ENCODE results near the gene APEH.
A peak's percentile ranks its signal among the peaks of the same experiment; 100 is the strongest.
"Not testable (repeated sequence)": the region's sequence is repeated elsewhere in the genome, so short reads cannot be mapped to it uniquely, and the experiment has no call there.

APEH gene

GRCh38 chr3:49686769-49687423 lies 12.7 kb downstream of the APEH start:
- DNase-seq = peak; percentile 71
- Histone ChIP-seq H3K36me3 (peaks cover 20% of the 10 kb centered on the region), H3K4me3 (ENCODE audit: low read depth, low read length) (peak overlapping the region; percentile 38)
- H3K27me3 ChIP-seq (ENCODE audit: insufficient read depth, low read depth, severe bottlenecking); H3K9me3 ChIP-seq (ENCODE audit: severe bottlenecking); H3K27ac ChIP-seq: not testable (repeated sequence)

DNA sequence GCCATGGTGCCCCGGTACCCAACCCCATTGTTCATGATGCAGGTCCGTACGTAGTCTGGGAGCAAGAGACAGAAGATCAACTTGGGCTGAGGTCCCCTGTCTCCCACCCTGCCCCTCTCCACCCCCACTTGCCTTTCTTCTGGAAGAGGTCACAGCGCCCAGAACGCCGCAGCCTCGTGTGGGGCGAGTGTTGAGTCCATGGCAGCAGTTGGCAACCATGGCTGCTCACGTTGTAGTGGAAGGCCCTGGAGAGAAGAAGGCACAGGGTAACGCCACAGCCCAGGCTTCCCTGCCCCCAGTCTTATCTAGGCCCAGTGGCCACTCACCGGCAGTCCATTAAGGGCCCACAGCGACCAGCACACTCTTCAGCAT lies 13.3 kb downstream of the APEH start:
- peaks cover 15% of the 10 kb centered on the region for H3K36me3 ChIP-seq
- not testable (repeated sequence) for H3K4me3 ChIP-seq (ENCODE audit: low read depth, low read length); H3K27ac ChIP-seq; H3K9me3 ChIP-seq (ENCODE audit: severe bottlenecking); H3K27me3 ChIP-seq (ENCODE audit: insufficient read depth, low read depth, severe bottlenecking); DNase-seq

- H3K36me3 ChIP-seq; DNase-seq; H3K27me3 ChIP-seq (ENCODE audit: insufficient read depth, low read depth, severe bottlenecking); H3K9me3 ChIP-seq (ENCODE audit: severe bottlenecking): not testable (repeated sequence)
- H3K27ac ChIP-seq = peak overlapping the region; percentile 61
- peak overlapping the region; percentile 86 for H3K4me3 ChIP-seq (ENCODE audit: low read depth, low read length)
Measured at GRCh38 chr3:49688338-49689045, 14.3 kb downstream of the APEH start.

- H3K27me3 ChIP-seq (ENCODE audit: insufficient read depth, low read depth, severe bottlenecking) = no peaks in the 10 kb centered on the region
- peak within 1 kb of the TSS; percentile 63 for H3K27ac ChIP-seq
- peak; percentile 40; the same call in 1 of the 2 replicates for TF ChIP-seq CTCF (IDR thresholded peaks at IDR 0.05; ENCODE audit: low read depth, low read length)
- no peaks in the 10 kb centered on the region for H3K36me3 ChIP-seq
- H3K9me3 ChIP-seq (ENCODE audit: severe bottlenecking) = no peaks in the 10 kb centered on the region
- peak; percentile 92 for DNase-seq
- H3K4me3 ChIP-seq (ENCODE audit: low read depth, low read length) = peak within 1 kb of the TSS; percentile 86
Measured at GRCh38 chr3:49689046-49689907, 15.1 kb downstream of the APEH start, which contains the start of the genes MST1 and RNF123. TSS of gene MST1 (minus strand) at chr3:49689474. CDS start at chr3:49688691, 783 bp downstream. TSS of gene RNF123 (plus strand) at chr3:49689557. CDS start at chr3:49691166, 1,609 bp downstream.

- peak overlapping the region; percentile 63 for H3K27ac ChIP-seq
- peak overlapping the region; percentile 86 for H3K4me3 ChIP-seq (ENCODE audit: low read depth, low read length)
- not testable (repeated sequence) for H3K36me3 ChIP-seq; H3K27me3 ChIP-seq (ENCODE audit: insufficient read depth, low read depth, severe bottlenecking); DNase-seq; H3K9me3 ChIP-seq (ENCODE audit: severe bottlenecking)
Measured at GRCh38 chr3:49689908-49690624, 15.9 kb downstream of the APEH start.

DNA sequence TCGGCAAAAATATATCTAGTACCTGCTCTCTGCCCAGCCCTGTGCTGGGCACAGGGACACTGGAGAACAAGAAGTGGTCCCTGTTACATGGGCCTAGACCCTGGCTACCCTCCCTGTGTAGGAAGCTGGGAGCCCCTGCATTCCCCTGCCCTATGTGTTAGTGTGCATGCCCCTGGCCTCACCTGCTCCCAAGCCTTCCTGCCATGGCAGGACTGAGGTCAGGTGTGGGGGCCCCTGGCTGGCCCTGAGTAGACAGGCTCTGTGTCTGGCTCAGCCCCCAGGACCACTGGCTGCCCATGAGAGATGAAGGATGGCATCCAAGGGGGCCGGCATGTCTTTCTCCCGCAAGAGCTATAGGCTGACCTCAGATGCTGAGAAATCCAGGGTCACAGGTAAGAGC lies 16.7 kb downstream of the APEH start:
- H3K4me3 ChIP-seq (ENCODE audit: low read depth, low read length); H3K9me3 ChIP-seq (ENCODE audit: severe bottlenecking); H3K36me3 ChIP-seq; DNase-seq; H3K27ac ChIP-seq; H3K27me3 ChIP-seq (ENCODE audit: insufficient read depth, low read depth, severe bottlenecking): not testable (repeated sequence)

- not testable (repeated sequence) for H3K9me3 ChIP-seq (ENCODE audit: severe bottlenecking); H3K4me3 ChIP-seq (ENCODE audit: low read depth, low read length); H3K36me3 ChIP-seq; DNase-seq; H3K27ac ChIP-seq; H3K27me3 ChIP-seq (ENCODE audit: insufficient read depth, low read depth, severe bottlenecking)
Measured at GRCh38 chr3:49691481-49691880, 17.3 kb downstream of the APEH start.

DNA sequence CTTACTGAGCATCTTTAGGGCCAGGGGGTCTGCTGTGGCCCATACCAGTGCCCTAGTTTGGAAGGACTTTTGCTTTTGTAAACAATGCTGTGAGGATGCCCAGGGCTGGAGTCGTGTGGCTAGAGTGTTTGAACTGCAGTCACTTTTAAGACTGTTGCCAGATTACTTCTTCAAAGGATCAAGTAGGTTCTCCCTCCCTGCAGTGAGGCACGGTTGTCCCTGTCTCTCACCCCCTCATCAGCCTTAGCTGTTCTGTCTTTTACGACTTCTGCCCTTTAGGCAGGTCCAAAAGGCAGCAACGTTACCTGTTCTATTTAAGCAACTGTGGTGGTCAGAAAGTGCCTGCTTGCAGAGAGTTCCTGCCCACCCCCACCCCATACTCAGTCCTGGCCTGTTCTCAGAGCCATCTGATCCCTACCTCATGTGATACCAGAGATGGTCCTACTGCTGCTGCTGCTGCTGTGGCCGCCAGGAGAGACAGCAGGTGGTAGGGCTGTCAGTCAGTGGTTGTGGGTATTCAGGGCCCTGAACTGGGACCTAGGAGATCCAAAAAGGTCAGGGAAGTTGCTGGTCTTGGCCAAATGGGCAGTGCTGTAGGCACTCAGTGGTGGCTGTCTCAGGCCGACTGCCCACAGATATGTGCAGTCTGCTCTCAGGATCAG lies 20.4 kb downstream of the APEH start:
- not testable (repeated sequence) for H3K36me3 ChIP-seq; DNase-seq; H3K27ac ChIP-seq; H3K9me3 ChIP-seq (ENCODE audit: severe bottlenecking); H3K4me3 ChIP-seq (ENCODE audit: low read depth, low read length); H3K27me3 ChIP-seq (ENCODE audit: insufficient read depth, low read depth, severe bottlenecking)

DNA sequence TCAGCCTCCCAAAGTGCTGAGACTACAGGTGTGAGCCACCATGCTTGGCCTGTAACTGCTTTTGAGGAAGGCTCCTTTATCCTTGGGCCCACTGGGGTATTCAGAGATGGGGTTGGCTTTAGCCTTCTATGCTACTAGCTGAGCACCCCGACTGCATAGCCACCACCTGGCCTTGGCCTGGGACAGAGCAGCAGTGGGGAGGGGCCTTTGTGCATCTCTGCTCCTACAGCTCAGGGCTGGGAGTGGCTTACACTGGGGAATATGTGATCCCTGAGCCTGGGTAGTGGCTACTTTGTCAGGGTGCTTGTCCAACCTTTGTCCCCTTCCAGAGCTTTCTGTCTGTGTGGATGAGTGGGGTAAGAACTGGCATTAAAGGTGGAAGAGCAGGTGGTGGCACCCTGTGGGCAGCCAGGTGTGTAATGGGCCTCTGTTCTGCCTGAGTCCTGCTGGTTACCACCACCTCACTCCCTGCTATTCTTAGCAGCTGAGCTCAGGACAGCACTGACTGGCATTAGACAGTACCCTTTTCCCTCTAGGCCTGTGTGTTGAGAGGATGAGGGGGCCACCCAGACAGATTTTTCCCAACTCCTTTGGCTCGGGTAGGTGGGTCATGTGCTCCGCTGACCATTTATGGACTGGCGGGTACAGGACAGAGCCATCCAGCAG lies 21.3 kb downstream of the APEH start:
- not testable (repeated sequence) for H3K4me3 ChIP-seq (ENCODE audit: low read depth, low read length); DNase-seq; H3K36me3 ChIP-seq; H3K27me3 ChIP-seq (ENCODE audit: insufficient read depth, low read depth, severe bottlenecking); H3K27ac ChIP-seq; H3K9me3 ChIP-seq (ENCODE audit: severe bottlenecking)
